H9 (cell line): ENCODE data around the gene HLA-DPB1. TPM values are rescaled to one million over a fixed set of nuclear protein-coding genes. Genes with fewer than 3 reads are reported as not detected.

Experiments
- DNase-seq: peaks from one replicate; pipeline ENCODE4 v3.0.0-alpha.2; 2017
- H2AFZ ChIP-seq: one replicate; pipeline ENCODE4 v1.6.1; 2013; ENCODE audit warnings: mild to moderate bottlenecking, low read length, control low read depth, moderate library complexity
- H2AK5ac ChIP-seq: 2 replicates; pipeline ENCODE4 v1.6.1; 2013; ENCODE audit warnings: low read length, control low read depth, mixed read lengths; ENCODE audit not compliant: insufficient read length
- H2BK120ac ChIP-seq: one replicate; pipeline ENCODE4 v1.6.1; 2013; ENCODE audit warnings: low read depth, mild to moderate bottlenecking, low read length, control low read depth, inconsistent platforms; ENCODE audit not compliant: poor library complexity, severe bottlenecking
- H2BK12ac ChIP-seq: 2 replicates; pipeline ENCODE4 v1.6.1; 2013; ENCODE audit warnings: low read length, control low read depth, mixed read lengths, low read depth; ENCODE audit not compliant: insufficient read length
- H2BK15ac ChIP-seq: 2 replicates; pipeline ENCODE4 v1.6.1; 2013; ENCODE audit warnings: low read depth, low read length, control low read depth
- H2BK20ac ChIP-seq: one replicate; pipeline ENCODE4 v1.6.1; 2013; ENCODE audit warnings: low read depth, mild to moderate bottlenecking, low read length, control low read depth, inconsistent platforms; ENCODE audit not compliant: poor library complexity, severe bottlenecking
- H2BK5ac ChIP-seq: 2 replicates; pipeline ENCODE4 v1.6.1; 2013; ENCODE audit warnings: low read length, control low read depth, mixed read lengths; ENCODE audit not compliant: insufficient read length
- H3K14ac ChIP-seq: 2 replicates; pipeline ENCODE4 v1.6.1; 2013; ENCODE audit warnings: low read length, control low read depth; ENCODE audit not compliant: insufficient read depth
- H3K18ac ChIP-seq: 2 replicates; pipeline ENCODE4 v1.6.1; 2013; ENCODE audit warnings: low read depth, mild to moderate bottlenecking, mixed read lengths, low read length, control low read depth; ENCODE audit not compliant: insufficient read length
- H3K23ac ChIP-seq: 2 replicates; pipeline ENCODE4 v1.6.1; 2013; ENCODE audit warnings: low read length, control low read depth, mixed read lengths, low read depth; ENCODE audit not compliant: insufficient read length
- H3K23me2 ChIP-seq: 2 replicates; pipeline ENCODE4 v1.6.1; 2013; ENCODE audit warnings: low read depth, mild to moderate bottlenecking, mixed read lengths, low read length, control low read depth; ENCODE audit not compliant: insufficient read length, poor library complexity, severe bottlenecking
- H3K27ac ChIP-seq: 2 replicates; pipeline ENCODE4 v1.5.1; 2013; ENCODE audit warnings: low read length, control low read depth, mixed read lengths, low read depth; ENCODE audit not compliant: insufficient read length
- H3K27me3 ChIP-seq: 2 replicates; pipeline ENCODE4 v1.6.1; 2013; ENCODE audit warnings: low read length, control low read depth, inconsistent platforms; ENCODE audit not compliant: insufficient read depth
- H3K4ac ChIP-seq: 2 replicates; pipeline ENCODE4 v1.6.1; 2013; ENCODE audit warnings: low read depth, mild to moderate bottlenecking, control low read depth, inconsistent platforms, low read length, moderate library complexity
- H3K4me1 ChIP-seq: 2 replicates; pipeline ENCODE4 v1.6.1; 2013; ENCODE audit warnings: low read length, control low read depth, inconsistent platforms; ENCODE audit not compliant: insufficient read depth
- H3K4me2 ChIP-seq: 2 replicates; pipeline ENCODE4 v1.6.1; 2013; ENCODE audit warnings: low read length, control low read depth, mixed read lengths; ENCODE audit not compliant: insufficient read length, insufficient read depth
- H3K56ac ChIP-seq: 2 replicates; pipeline ENCODE4 v1.6.1; 2013; ENCODE audit warnings: low read depth, mild to moderate bottlenecking, mixed read lengths, low read length, control low read depth; ENCODE audit not compliant: insufficient read length
- H3K79me1 ChIP-seq: 2 replicates; pipeline ENCODE4 v1.6.1; 2013; ENCODE audit warnings: low read depth, mild to moderate bottlenecking, moderate library complexity, low read length, control low read depth, inconsistent platforms; ENCODE audit not compliant: insufficient read depth, poor library complexity, severe bottlenecking
- H3K79me2 ChIP-seq: 2 replicates; pipeline ENCODE4 v1.6.1; 2013; ENCODE audit warnings: low read length, control low read depth, inconsistent platforms; ENCODE audit not compliant: insufficient read depth
- H3K9ac ChIP-seq: 2 replicates; pipeline ENCODE4 v1.6.1; 2013; ENCODE audit warnings: low read length, control low read depth, mixed read lengths; ENCODE audit not compliant: insufficient read length; ENCODE audit errors: extremely low read depth
- H3K9me3 ChIP-seq: one replicate; pipeline ENCODE4 v1.6.1; 2013; ENCODE audit warnings: low read depth, low read length, inconsistent platforms; ENCODE audit not compliant: control insufficient read depth
- H3T11ph ChIP-seq: one replicate; pipeline ENCODE4 v1.6.1; 2013; ENCODE audit warnings: mild to moderate bottlenecking, low read length, control low read depth, inconsistent platforms
- H4K20me1 ChIP-seq: one replicate; pipeline ENCODE4 v1.6.1; 2013; ENCODE audit not compliant: control insufficient read depth, insufficient read length, insufficient read depth
- H4K5ac ChIP-seq: 2 replicates; pipeline ENCODE4 v1.6.1; 2013; ENCODE audit warnings: low read depth, mild to moderate bottlenecking, mixed read lengths, low read length, control low read depth; ENCODE audit not compliant: insufficient read length
- H4K8ac ChIP-seq: replicated peaks from 2 replicates; pipeline ENCODE4 v1.6.1; 2013; ENCODE audit warnings: low read length, control low read depth, mixed read lengths, low read depth; ENCODE audit not compliant: insufficient read length
- H4K91ac ChIP-seq: 2 replicates; pipeline ENCODE4 v1.6.1; 2013; ENCODE audit warnings: low read depth, mild to moderate bottlenecking, moderate library complexity, mixed read lengths, low read length, control low read depth; ENCODE audit not compliant: insufficient read length
- H3K27ac Mint-ChIP-seq, 3 experiments: 2 replicates in 2 of 3; 3 replicates in 1 of 3; pipeline ENCODE4 v1.8.0; 2020 to 2021; ENCODE audit warnings: mixed read lengths in 3 of 3, mild to moderate bottlenecking in 1 of 3, moderate library complexity in 1 of 3
- H3K27me3 Mint-ChIP-seq: 2 replicates; pipeline ENCODE4 v1.8.0; 2021; ENCODE audit warnings: low read depth, mild to moderate bottlenecking, moderate library complexity, mixed read lengths
- H3K36me3 Mint-ChIP-seq, 3 experiments: 2 replicates in 2 of 3; 3 replicates in 1 of 3; pipeline ENCODE4 v1.8.0; 2020 to 2021; ENCODE audit warnings: low read depth in 3 of 3, mixed read lengths in 3 of 3; ENCODE audit not compliant: insufficient read depth in 1 of 3
- H3K4me1 Mint-ChIP-seq, 2 experiments: 2 replicates each; pipeline ENCODE4 v1.8.0; 2020; ENCODE audit warnings: mixed read lengths in 2 of 2
- H3K4me3 Mint-ChIP-seq, 2 experiments: 2 replicates in 1 of 2; 3 replicates in 1 of 2; pipeline ENCODE4 v1.8.0; 2020 to 2021; ENCODE audit warnings: mild to moderate bottlenecking in 2 of 2, mixed read lengths in 2 of 2, moderate library complexity in 1 of 2
- H3K9me3 Mint-ChIP-seq, 2 experiments: 2 replicates in 1 of 2; 3 replicates in 1 of 2; pipeline ENCODE4 v1.8.0; 2020; ENCODE audit warnings: mild to moderate bottlenecking in 2 of 2, mixed read lengths in 2 of 2, moderate library complexity in 1 of 2
- CTCF ChIP-seq: fragments of 200-600 bp; sonication (generic); conservative IDR thresholded peaks from 3 replicates; pipeline ENCODE4 v1.8.0; 2021; ENCODE audit warnings: antibody characterized with exemption, mild to moderate bottlenecking
- WGBS: extraction: QIAGEN DNeasy Blood & Tissue Kit; methylation state at CpG from one replicate; pipeline ENCODE4 v1.1.7; 2013; ENCODE audit warnings: missing lambda C conversion rate, low lambda C conversion rate, mixed read lengths; ENCODE audit not compliant: insufficient read length; ENCODE audit errors: extremely low coverage; 5-methylcytosine and 5-hydroxymethylcytosine counted together
- long read RNA-seq: library from polyadenylated mRNA; unstranded; transcript quantifications from one replicate; pipeline ENCODE4 v2.0.0, GENCODE V29; 2020
- total RNA-seq: library from RNA; stranded (reverse); gene quantifications from 2 replicates; pipeline ENCODE4 v1.2.1, GENCODE V29; 2021

Gene HLA-DPB1
- 23.4 and 23.6 TPM in 2 replicates for total RNA-seq
- long read RNA-seq, partial matches to known transcripts, result 16 of 43 reads
- long read RNA-seq, other reads (novel, unspliced or antisense), result 26 of 43 reads

GRCh38 chr6:33075568-33076405 lies at the start of gene HLA-DPB1:
HLA-DPB1 (plus strand) TSS chr6:33075990; CDS start chr6:33076042, 52 bp downstream.
- no peak for DNase-seq
- Histone ChIP-seq H3K9me3 (no peaks in the 10 kb centered on the region), H3K56ac (no peak within 1 kb of the TSS), H3K23me2 (peaks cover 2% of the 10 kb centered on the region), H3T11ph (no peak within 1 kb of the TSS), H2BK15ac (no peak within 1 kb of the TSS), H3K79me2 (no peaks in the 10 kb centered on the region), H2BK12ac (no peak within 1 kb of the TSS), H2AK5ac (no peak within 1 kb of the TSS), H4K8ac (no peak within 1 kb of the TSS), H4K91ac (no peak within 1 kb of the TSS), H3K79me1 (no peaks in the 10 kb centered on the region), H3K4ac (no peak within 1 kb of the TSS), H4K5ac (no peak within 1 kb of the TSS), H2AFZ (no peak within 1 kb of the TSS), H2BK20ac (no peak within 1 kb of the TSS), H3K27me3 (no peaks in the 10 kb centered on the region), H3K23ac (no peak within 1 kb of the TSS), H2BK120ac (no peak within 1 kb of the TSS), H2BK5ac (no peak within 1 kb of the TSS), H3K27ac (no peak within 1 kb of the TSS), H3K9ac (no peak within 1 kb of the TSS), H3K4me2 (no peak within 1 kb of the TSS), H3K18ac (no peak within 1 kb of the TSS), H4K20me1 (no peaks in the 10 kb centered on the region), H3K14ac (no peak within 1 kb of the TSS), H3K4me1 (no peaks in the 10 kb centered on the region)
- WGBS, result no CpG with 5 or more reads among the region's 10 CpGs
- Mint-ChIP-seq H3K4me3 (no peak within 1 kb of the TSS), H3K27ac (no peak within 1 kb of the TSS), H3K4me1 (peaks cover 11 to 15% of the 10 kb centered on the region in 2 experiments), H3K9me3 (no peaks in the 10 kb centered on the region), H3K27me3 (peaks cover 13% of the 10 kb centered on the region), H3K36me3 (no peaks in the 10 kb centered on the region)
- TF ChIP-seq CTCF, result no peak
